EL (cell line): ENCODE results near the gene LRBA.

Experiments
- DNase-seq: peaks from one replicate; pipeline ENCODE4 v3.0.0-alpha.2; 2016

LRBA gene

GRCh38 chr4:150475763-150476162 is 539.3 kb downstream of the LRBA start:
- no peak for DNase-seq

- no peak for DNase-seq
Measured at GRCh38 chr4:150464523-150464922, 550.6 kb downstream of the LRBA start.

GRCh38 chr4:150462743-150463142 is 552.3 kb downstream of the LRBA start:
- peak; percentile 1 for DNase-seq

GRCh38 chr4:150461957-150462356 is 553.1 kb downstream of the LRBA start:
- DNase-seq = no peak

GRCh38 chr4:150457802-150458201 is 557.3 kb downstream of the LRBA start:
- no peak for DNase-seq

- no peak for DNase-seq
Measured at GRCh38 chr4:150451883-150452282, 563.2 kb downstream of the LRBA start.

- no peak for DNase-seq
Measured at GRCh38 chr4:150447356-150447755, 567.7 kb downstream of the LRBA start.

GRCh38 chr4:150439451-150439933 is 575.6 kb downstream of the LRBA start:
- no peak for DNase-seq

- DNase-seq = no peak
Measured at GRCh38 chr4:150436598-150437370, 578.3 kb downstream of the LRBA start.

GRCh38 chr4:150431221-150431620 is 583.9 kb downstream of the LRBA start:
- no peak for DNase-seq

GRCh38 chr4:150425161-150425560 is 589.9 kb downstream of the LRBA start:
- no peak for DNase-seq

GRCh38 chr4:150423503-150423902 is 591.6 kb downstream of the LRBA start:
- no peak for DNase-seq

GRCh38 chr4:150423074-150423473 is 592.0 kb downstream of the LRBA start:
- DNase-seq = no peak

- DNase-seq = no peak
Measured at GRCh38 chr4:150421612-150422011, 593.5 kb downstream of the LRBA start.

- DNase-seq = no peak
Measured at GRCh38 chr4:150419939-150420338, 595.1 kb downstream of the LRBA start.

- no peak for DNase-seq
Measured at GRCh38 chr4:150418757-150419410, 596.2 kb downstream of the LRBA start.

- DNase-seq = peak; percentile 7
Measured at GRCh38 chr4:150415213-150415612, 599.9 kb downstream of the LRBA start.

- DNase-seq = no peak
Measured at GRCh38 chr4:150411520-150411919, 603.6 kb downstream of the LRBA start.

GRCh38 chr4:150402871-150403272 is 612.2 kb downstream of the LRBA start:
- no peak for DNase-seq

GRCh38 chr4:150401083-150401687 is 613.9 kb downstream of the LRBA start:
- no peak for DNase-seq

GRCh38 chr4:150395872-150396271 is 619.2 kb downstream of the LRBA start:
- no peak for DNase-seq

GRCh38 chr4:150394046-150394445 is 621.0 kb downstream of the LRBA start:
- no peak for DNase-seq

GRCh38 chr4:150391052-150391451 is 624.0 kb downstream of the LRBA start:
- no peak for DNase-seq

GRCh38 chr4:150390531-150390910 is 624.6 kb downstream of the LRBA start:
- no peak for DNase-seq
